Loucy (cell line): ENCODE results near the gene SLC22A1.

ENCODE experiments used
- EZH2phosphoT487 ChIP-seq: fragments of 200-600 bp; IDR thresholded peaks from 2 replicates; pipeline ENCODE4 v1.6.1; 2018; ENCODE audit warnings: antibody characterized with exemption, mild to moderate bottlenecking, moderate library complexity, borderline replicate concordance
- TF ChIP-seq, protein P1 (sequence below): fragments of 200-600 bp; sonication (generic); conservative IDR thresholded peaks from 2 replicates; pipeline ENCODE4 v1.5.1; 2014; ENCODE audit warnings: mild to moderate bottlenecking, antibody characterized with exemption, low read length

DNA sequence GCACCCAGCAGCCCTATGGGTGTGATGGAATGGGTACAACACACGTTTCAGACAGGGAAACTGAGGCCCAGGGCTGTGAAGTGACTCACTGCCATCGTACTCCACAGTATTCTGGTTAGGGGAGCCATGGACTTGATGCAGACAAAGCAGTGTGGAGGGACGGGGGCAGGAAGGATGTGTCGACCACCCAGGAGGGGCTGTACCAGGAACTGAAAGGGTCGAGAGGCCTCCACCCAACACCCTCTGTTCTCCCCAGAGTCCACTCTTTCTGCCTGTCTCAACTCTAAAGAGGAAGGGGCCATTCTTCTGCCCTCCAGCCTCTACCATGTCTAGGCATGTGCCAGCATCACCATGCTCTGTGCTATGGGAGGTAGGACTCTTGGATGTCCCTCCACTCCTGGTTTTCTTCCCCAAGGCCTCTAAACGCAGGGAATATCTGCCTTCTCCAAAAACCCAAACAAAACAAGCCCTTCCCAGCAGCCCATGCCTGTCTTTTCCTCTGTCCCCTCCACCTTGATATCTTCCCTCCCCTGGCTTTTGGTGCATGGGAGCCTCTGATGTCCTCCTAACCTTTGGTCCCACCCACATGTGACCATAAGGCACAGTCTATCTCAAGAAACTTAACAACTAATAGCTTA is 7.4 kb downstream of the SLC22A1 start:
- TF ChIP-seq, protein P1, sequence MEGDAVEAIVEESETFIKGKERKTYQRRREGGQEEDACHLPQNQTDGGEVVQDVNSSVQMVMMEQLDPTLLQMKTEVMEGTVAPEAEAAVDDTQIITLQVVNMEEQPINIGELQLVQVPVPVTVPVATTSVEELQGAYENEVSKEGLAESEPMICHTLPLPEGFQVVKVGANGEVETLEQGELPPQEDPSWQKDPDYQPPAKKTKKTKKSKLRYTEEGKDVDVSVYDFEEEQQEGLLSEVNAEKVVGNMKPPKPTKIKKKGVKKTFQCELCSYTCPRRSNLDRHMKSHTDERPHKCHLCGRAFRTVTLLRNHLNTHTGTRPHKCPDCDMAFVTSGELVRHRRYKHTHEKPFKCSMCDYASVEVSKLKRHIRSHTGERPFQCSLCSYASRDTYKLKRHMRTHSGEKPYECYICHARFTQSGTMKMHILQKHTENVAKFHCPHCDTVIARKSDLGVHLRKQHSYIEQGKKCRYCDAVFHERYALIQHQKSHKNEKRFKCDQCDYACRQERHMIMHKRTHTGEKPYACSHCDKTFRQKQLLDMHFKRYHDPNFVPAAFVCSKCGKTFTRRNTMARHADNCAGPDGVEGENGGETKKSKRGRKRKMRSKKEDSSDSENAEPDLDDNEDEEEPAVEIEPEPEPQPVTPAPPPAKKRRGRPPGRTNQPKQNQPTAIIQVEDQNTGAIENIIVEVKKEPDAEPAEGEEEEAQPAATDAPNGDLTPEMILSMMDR, result no peak
- TF ChIP-seq EZH2phosphoT487, result no peak
